Stimulated activated CD4-positive, alpha-beta T cell treated with anti-CD3 and anti-CD28 coated beads, Interleukin-15, amount 100 ng/mL, for 24 hours (primary cell): ENCODE measurements around the gene CAPS.

Source experiments
- DNase-seq: peaks from one replicate; pipeline ENCODE4 v3.0.0-alpha.2; 2020

The CAPS gene

GRCh38 chr19:5936292-5936592, 22.2 kb downstream of the CAPS start:
- no peak for DNase-seq

- DNase-seq, result no peak
Observed at GRCh38 chr19:5937550-5937949, 23.5 kb downstream of the CAPS start.

- DNase-seq, result no peak
Observed at GRCh38 chr19:5940260-5941208, 26.5 kb downstream of the CAPS start.

- no peak for DNase-seq
Observed at GRCh38 chr19:5941673-5942072, 27.6 kb downstream of the CAPS start.

GRCh38 chr19:5943045-5943444, 29.0 kb downstream of the CAPS start:
- DNase-seq, result no peak

- DNase-seq, result no peak
Observed at GRCh38 chr19:5943623-5944022, 29.6 kb downstream of the CAPS start.

- DNase-seq, result no peak
Observed at GRCh38 chr19:5947435-5947834, 33.4 kb downstream of the CAPS start.

GRCh38 chr19:5948752-5949564, 34.9 kb downstream of the CAPS start:
- DNase-seq, result no peak

- DNase-seq, result peak; percentile 45
Observed at GRCh38 chr19:5949792-5950305, 35.8 kb downstream of the CAPS start.

GRCh38 chr19:5950741-5951140, 36.7 kb downstream of the CAPS start:
- DNase-seq, result no peak

GRCh38 chr19:5951338-5951861, 37.3 kb downstream of the CAPS start:
- DNase-seq, result no peak

GRCh38 chr19:5952193-5953029, 38.4 kb downstream of the CAPS start:
- no peak for DNase-seq

GRCh38 chr19:5953030-5953589, 39.1 kb downstream of the CAPS start:
- DNase-seq, result no peak

GRCh38 chr19:5953680-5954213, 39.7 kb downstream of the CAPS start:
- peak; percentile 62 for DNase-seq

GRCh38 chr19:5954293-5954692, 40.2 kb downstream of the CAPS start:
- no peak for DNase-seq

GRCh38 chr19:5955636-5955935, 41.5 kb downstream of the CAPS start:
- DNase-seq, result no peak

- no peak for DNase-seq
Observed at GRCh38 chr19:5956323-5956722, 42.3 kb downstream of the CAPS start.

- DNase-seq, result no peak
Observed at GRCh38 chr19:5956728-5957127, 42.7 kb downstream of the CAPS start.

GRCh38 chr19:5957170-5957569, 43.1 kb downstream of the CAPS start:
- no peak for DNase-seq

GRCh38 chr19:5958074-5958850, 44.2 kb downstream of the CAPS start:
- DNase-seq, result no peak

GRCh38 chr19:5958851-5959122, 44.7 kb downstream of the CAPS start:
- DNase-seq, result no peak
